GM10248 (cell line): Measurements from ENCODE around the gene SLC13A3.
A peak's percentile ranks its signal among the peaks of the same experiment; 100 is the strongest.

ENCODE experiments used
- CTCF ChIA-PET: fragments of 300-600 bp; sonication (Branson Sonifier 250); formaldehyde crosslinking; extraction: SDS; loops from one replicate; lab custom pipeline; 2021; ENCODE audit warnings: antibody characterized with exemption; lab: Yijun Ruan, JAX
- POLR2A ChIA-PET: fragments of 350-650 bp; sonication (Branson Sonifier 250); formaldehyde crosslinking; extraction: SDS; loops from one replicate; lab custom pipeline; 2020; ENCODE audit warnings: antibody characterized with exemption; lab: Yijun Ruan, JAX
- DNase-seq: peaks from one replicate; pipeline ENCODE4 v3.0.0; 2012; ENCODE audit errors: extremely low spot score
- TF ChIP-seq, protein P1 (sequence below): IDR thresholded peaks from 2 replicates; pipeline ENCODE4 v1.5.1; 2012; ENCODE audit warnings: mild to moderate bottlenecking, low read depth; ENCODE audit errors: extremely low read depth, missing control alignments, control extremely low read depth

The SLC13A3 gene

DNA sequence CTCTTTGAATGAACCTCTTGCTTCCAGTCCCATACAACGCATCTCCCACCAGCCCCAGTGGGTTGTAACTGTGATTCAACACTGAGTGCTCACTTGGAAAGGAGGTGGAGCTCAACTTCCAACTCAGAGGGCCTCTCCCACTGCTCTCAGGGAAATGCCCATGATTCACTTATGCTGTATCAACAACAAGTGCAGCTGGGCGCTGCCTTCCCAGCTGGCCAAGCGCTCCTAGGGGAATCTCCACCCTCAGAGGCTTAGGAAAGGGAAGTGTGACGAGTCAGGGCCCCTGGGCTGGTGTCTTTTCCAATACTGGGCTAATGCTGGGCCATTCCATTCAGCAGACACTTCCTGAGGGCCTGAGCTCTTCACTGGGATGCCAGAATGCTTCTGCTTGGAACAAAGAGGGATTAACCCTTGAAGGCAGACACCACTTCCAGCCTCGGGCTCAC, 92.7 kb downstream of the SLC13A3 start:
- POLR2A ChIA-PET = no interaction called here
- no peak for DNase-seq
- TF ChIP-seq, protein P1, sequence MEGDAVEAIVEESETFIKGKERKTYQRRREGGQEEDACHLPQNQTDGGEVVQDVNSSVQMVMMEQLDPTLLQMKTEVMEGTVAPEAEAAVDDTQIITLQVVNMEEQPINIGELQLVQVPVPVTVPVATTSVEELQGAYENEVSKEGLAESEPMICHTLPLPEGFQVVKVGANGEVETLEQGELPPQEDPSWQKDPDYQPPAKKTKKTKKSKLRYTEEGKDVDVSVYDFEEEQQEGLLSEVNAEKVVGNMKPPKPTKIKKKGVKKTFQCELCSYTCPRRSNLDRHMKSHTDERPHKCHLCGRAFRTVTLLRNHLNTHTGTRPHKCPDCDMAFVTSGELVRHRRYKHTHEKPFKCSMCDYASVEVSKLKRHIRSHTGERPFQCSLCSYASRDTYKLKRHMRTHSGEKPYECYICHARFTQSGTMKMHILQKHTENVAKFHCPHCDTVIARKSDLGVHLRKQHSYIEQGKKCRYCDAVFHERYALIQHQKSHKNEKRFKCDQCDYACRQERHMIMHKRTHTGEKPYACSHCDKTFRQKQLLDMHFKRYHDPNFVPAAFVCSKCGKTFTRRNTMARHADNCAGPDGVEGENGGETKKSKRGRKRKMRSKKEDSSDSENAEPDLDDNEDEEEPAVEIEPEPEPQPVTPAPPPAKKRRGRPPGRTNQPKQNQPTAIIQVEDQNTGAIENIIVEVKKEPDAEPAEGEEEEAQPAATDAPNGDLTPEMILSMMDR = no peak
- CTCF ChIA-PET = interaction anchor here (0.9 to 3.0 kb wide), 7 partner anchors 7 to 125 kb away, joined by 3 to 14 read pairs (median 3); partner anchors contain the start of gene OCSTAMP

DNA sequence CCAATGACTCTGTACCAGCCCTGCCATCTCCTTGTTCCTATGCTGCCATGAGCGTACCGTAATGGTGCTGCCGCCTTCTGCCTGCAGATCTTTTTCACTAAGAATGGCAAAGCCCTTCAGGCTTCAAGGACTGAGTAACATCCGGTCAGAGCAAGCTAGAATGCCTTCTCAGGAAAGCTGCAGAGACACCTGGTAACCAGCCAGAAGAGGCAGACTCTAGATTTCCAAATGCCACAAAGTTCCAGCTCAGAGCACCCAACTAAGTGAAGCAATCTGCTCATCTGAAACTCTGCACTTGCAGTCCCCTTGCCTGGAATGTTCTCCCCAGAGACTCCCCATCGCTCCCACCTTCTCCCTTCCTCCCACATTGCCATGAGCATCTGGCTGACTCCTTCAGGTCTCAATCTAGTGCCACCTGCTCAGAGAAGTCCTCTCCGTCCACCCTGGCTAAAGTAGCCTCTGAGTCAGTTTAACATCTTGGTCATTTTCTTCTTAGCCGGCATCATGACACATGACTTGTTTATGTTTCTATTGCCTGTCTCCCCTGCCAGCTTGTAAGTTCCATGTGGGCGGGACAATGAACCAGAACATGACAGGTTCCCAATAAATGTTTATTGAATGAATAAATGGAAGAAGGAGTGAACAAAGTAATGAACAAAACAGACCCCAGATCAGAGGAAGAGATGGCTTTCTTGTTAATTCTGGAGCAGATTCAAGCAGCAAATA, 93.9 kb downstream of the SLC13A3 start:
- TF ChIP-seq, protein P1 = no peak
- CTCF ChIA-PET = interaction anchor here (1.3 kb wide), 1 partner anchor 30 kb away, joined by 4 read pairs; no protein-coding TSS in a partner anchor
- POLR2A ChIA-PET = no interaction called here
- DNase-seq = no peak

DNA sequence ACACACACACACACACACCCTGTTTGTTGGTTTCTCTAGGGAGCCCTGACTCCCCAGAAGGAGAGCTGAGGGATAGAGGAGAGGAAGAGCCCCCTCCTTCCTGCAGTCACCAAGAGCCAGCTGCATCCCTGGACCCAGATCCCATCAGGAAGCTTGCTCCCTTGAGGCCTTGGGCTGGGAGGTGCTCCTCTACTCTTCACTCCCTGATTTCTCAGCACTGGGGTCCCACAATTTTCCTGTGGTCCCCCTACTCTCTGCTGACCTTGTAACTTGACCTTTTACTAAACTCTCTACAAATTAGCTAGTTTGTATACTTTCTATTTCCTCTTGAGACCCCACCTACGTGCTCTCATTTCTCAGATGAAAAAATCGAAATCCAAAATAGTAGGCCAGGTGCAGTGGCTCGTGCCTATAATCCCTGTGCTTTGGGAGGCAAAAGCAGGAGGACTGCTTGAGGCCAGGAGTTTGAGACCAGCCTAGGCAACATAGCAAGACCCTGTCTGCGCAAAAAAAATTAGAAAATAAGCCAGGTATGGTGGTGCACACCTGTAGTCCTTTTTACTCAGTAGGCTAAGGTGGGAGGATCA, 95.8 kb downstream of the SLC13A3 start:
- DNase-seq = no peak
- ChIA-PET POLR2A (no interaction called here), CTCF (interaction anchor here (0.6 to 7.7 kb wide), 8 partner anchors 6 to 106 kb away, joined by 3 to 55 read pairs (median 4); no protein-coding TSS in a partner anchor)
- TF ChIP-seq, protein P1 = no peak

DNA sequence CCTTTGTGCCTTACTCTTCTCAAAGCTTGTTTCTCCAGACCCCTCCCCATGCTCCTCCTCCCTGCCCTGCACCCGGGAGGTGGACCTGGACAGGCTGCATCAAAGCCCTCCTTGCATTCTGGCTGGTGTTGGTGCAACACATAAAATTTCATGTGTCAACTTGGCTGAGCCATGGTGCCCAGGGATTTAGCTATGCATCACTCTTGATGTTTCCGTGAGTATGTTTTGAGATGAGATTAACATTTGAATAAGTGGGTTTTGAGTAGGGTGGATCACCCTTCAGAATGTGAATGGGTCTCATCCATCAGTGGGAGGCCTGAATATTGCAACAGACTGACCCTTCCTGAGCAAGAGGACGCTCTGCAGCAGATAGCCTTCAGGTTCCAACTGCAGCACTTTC, 96.4 kb downstream of the SLC13A3 start:
- POLR2A ChIA-PET = no interaction called here
- CTCF ChIA-PET = interaction anchor here (1.3 to 7.7 kb wide), 6 partner anchors 7 to 24 kb away, joined by 3 to 55 read pairs (median 4); no protein-coding TSS in a partner anchor
- TF ChIP-seq, protein P1 = no peak
- no peak for DNase-seq

DNA sequence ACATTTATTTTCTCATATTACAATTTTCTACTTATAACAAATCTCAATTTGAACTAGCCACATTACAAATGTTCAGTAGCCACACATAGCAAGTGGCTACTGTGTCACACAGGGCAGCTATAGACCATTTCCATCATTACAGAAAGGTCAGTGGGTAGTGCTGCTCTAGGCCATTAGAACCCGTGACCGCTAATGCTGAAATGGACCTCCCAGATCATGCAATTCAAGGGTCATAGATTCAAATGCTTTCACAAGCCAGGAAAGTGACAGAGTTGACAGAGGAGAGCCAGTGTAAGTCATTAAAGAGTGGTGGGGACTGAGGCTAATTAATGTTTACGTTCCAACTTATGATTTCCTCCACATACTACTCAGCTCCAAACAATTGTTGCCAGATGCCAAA, 97.3 kb downstream of the SLC13A3 start:
- POLR2A ChIA-PET = no interaction called here
- TF ChIP-seq, protein P1 = no peak
- CTCF ChIA-PET = interaction anchor here (0.7 to 7.7 kb wide), 3 partner anchors 8 to 129 kb away, joined by 3 to 55 read pairs (median 7); no protein-coding TSS in a partner anchor
- no peak for DNase-seq

DNA sequence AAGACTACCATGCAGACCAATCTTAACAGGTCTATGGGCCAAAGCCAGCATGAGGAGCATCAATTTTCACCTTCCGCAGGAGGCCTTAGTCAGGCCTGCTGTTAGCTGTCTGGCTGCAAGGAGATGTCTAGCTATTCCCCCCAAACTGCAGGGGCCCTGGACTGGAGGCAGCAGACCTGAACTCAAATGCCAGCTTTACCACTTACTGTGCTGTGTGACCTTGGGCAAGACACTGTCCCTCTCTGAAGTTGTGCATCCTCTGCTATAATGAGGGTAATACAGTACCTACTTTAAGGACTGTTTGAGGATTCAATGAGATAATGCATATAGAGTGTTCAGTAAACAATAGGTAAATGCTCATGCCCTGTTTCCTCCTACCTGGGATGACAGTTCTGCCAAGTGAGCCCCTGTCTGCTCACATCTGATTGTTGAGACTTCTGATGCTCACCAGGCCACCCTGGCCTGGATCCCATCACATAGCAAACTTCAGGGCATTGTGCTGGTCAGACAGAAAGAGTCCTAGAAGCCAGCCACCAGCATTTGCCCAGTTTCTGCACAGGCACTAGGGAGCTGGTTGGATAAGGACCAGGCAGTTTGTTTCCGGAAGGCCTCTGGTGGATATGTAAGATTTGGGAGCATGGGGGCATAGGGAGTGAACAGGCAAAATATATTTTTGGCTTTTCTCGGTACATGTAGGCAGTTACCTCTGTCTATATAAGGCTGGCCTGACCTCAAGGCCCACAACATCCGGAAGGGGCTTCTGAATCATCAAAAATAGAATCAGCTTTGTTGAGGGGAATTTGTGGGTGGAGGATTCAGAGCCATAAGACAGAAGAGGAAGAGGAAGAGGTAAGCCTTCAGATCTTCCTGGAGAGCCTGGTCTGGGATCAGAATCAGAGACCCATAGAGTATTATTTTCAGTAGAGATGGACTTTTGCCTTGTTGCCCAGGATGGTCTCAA, 98.5 kb downstream of the SLC13A3 start:
- TF ChIP-seq, protein P1 = no peak
- POLR2A ChIA-PET = interaction anchor here (0.6 kb wide), 1 partner anchor 349 kb away, joined by 3 read pairs; no protein-coding TSS in a partner anchor
- DNase-seq = peak; percentile 73
- CTCF ChIA-PET = interaction anchor here (2.1 to 7.7 kb wide), 5 partner anchors 8 to 128 kb away, joined by 7 to 55 read pairs (median 13); no protein-coding TSS in a partner anchor
